GM18861 (cell line): Measurements from ENCODE around the gene MMGT1.

Experiments used
- ATAC-seq: cut with Tn5 transposase; IDR thresholded peaks from one replicate; pipeline ENCODE4 v1.9.1; 2021; ENCODE audit not compliant: unreplicated experiment

Gene MMGT1

GRCh38 chrX:135973548-135974278 lies at the start of gene MMGT1:
Gene MMGT1, minus strand, starts transcription at chrX:135973988. Its CDS starts 313 bp downstream, at chrX:135973675.
- peak; percentile 62 for ATAC-seq

GRCh38 chrX:136021903-136022302 lies 48.1 kb upstream of the MMGT1 start:
- no peak for ATAC-seq

- peak; percentile 85 for ATAC-seq
Measured at GRCh38 chrX:136021160-136021559, 47.4 kb upstream of the MMGT1 start.

- ATAC-seq, result no peak
Measured at GRCh38 chrX:136019226-136019625, 45.4 kb upstream of the MMGT1 start.

DNA sequence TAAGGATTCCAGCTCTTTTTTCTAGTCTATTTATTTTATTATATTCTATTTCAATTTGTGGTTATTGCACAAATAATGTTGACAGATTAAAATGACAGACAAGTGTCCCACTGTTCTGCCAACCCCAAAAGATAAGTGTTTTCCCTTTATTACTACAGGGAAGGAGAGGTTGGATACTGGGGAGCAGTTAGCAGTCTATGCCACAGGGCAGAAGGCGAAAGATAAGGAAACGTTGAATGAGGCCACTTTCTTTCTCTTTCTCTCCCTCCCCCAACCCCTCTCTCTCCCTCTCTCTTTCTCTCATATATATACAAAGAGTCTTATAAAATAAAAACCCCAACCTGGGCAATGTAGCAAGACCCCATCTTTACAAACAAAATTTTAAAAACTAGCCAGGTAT lies 43.1 kb upstream of the MMGT1 start:
- ATAC-seq, result no peak

- no peak for ATAC-seq
Measured at GRCh38 chrX:136015016-136015415, 41.2 kb upstream of the MMGT1 start.

- no peak for ATAC-seq
Measured at GRCh38 chrX:135988245-135988644, 14.5 kb upstream of the MMGT1 start.

DNA sequence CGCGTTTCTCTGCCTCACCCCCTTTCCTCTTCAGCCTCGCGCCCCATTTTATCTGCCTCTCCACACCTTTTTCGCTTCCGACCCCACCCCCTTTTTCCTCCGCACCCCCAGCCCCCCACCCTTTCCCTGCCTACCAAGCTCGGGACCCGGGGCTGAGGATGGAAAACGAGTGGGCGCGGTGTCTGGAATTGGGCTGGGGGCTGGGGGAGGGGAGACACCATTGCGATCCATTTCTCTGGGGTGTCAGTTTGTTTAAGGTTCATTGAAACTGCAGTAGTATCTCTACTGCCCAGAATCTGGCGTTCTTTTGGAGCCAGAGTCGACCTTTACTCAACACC lies 12.2 kb upstream of the MMGT1 start:
- no peak for ATAC-seq

DNA sequence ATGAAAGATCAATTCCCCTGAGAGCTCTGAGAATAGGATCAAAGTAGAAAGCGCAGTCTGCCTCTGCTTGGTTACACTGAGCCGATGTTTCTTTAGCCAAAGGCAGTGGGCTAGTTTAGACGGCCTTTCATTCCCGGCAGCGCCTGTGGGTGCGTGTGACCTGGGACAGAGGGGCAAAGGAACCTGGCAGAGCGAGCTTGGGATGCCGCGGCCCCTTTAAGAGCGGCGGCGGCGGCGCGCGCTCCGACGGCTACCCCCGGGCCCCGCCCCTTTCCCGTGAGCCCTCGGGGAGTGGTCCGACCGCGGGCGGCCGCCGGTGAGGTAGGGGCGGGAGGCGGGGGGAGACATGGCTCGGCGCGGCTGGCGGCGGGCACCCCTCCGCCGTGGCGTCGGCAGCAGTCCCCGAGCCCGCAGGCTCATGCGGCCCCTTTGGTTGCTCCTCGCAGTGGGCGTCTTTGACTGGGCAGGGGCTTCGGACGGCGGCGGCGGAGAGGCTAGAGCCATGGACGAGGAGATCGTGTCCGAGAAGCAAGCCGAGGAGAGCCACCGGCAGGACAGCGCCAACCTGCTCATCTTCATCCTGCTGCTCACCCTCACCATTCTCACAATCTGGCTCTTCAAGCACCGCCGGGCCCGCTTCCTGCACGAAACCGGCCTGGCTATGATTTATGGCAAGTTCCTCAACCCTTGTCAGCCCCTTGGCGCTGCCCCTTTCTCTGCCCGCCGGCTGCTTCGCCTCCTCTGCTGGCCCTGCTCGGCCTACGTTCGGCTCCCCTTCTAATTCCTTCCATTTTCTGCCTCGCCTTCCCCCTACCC lies 11.6 kb upstream of the MMGT1 start, which contains the start of gene SLC9A6:
Gene SLC9A6 (plus strand): TSS at position 279 of the 816 bp plus-strand sequence. CDS start 224 bp downstream, at position 503.
- ATAC-seq, result peak; percentile 75

- peak; percentile 23 for ATAC-seq
Measured at GRCh38 chrX:135984791-135985156, 11.0 kb upstream of the MMGT1 start.

DNA sequence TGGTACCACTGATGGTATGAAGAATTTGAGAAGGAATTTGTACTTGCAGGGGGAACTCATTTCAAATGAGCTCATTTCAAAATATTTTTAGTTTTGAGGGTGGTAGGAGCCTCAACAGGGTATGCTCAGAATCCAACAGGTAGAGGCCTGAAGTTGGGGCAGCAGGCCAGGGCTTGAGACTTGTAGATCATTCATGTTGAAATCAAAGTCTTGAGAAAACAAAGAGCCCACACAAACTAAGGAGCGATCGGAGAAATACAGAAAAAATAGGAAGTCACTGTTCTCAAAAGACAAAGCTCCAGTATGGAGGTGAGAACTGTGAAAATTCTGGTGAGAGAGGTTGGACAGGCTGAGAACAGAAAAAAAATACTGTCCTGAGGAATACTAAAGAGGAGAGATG lies 10.5 kb upstream of the MMGT1 start:
- ATAC-seq, result no peak

DNA sequence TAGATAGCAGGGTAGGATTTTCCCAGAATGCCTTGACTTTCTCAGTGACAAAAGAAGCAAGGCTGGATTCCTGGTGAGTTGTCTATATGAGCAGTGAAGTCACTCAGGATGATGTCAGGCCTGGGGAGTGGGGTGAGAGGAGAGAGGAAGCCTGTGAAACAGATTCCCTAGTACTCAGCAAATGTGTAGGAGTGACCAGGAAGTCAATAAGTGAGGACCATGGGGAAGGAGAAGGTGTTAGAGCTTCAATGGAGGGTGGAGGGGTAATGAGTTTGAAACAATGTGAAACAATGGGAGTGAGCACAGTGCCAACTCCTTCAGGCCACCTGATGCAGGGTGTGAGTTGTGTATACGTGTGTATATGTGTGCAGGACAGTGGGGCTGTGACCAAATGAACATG lies 9.1 kb upstream of the MMGT1 start:
- ATAC-seq, result no peak

- no peak for ATAC-seq
Measured at GRCh38 chrX:135981668-135982067, 7.9 kb upstream of the MMGT1 start.

DNA sequence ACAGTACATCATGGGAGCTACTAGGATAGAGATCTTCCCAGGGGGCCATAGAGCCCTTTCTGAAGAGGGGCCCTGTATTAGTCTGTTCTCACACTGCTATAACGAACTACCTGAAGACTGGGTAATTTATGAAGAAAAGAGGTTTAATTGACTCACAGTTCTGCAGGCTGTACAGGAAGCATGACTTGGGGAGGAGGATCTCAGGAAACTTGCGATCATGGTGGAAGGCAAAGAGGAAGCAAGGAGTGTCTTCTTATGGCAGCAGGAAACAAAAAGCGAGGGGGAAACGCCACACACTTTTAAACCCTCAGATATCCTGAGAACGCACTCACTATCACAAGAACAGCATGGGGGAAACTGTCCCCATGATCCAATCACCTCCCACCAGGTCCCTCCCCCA lies 7.2 kb upstream of the MMGT1 start:
- ATAC-seq, result no peak

DNA sequence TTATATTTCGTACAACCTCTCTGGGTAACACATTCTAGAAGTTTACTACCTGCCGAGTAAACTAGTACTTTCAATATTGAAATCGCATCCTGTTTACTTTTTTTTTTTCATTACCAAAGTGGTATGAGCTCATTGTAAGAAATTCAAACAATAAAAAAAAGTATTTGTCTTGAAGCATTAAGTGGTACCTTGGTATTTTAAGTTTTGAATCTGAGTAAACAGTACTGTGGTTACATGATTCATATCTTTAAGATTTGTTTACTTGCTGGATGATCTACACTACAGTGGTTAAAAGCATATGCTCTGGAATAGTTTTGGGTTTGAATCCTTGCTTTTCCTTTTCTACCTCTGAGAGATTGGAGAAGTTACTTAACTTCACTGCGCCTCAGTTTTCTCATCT lies 3.8 kb upstream of the MMGT1 start:
- no peak for ATAC-seq

DNA sequence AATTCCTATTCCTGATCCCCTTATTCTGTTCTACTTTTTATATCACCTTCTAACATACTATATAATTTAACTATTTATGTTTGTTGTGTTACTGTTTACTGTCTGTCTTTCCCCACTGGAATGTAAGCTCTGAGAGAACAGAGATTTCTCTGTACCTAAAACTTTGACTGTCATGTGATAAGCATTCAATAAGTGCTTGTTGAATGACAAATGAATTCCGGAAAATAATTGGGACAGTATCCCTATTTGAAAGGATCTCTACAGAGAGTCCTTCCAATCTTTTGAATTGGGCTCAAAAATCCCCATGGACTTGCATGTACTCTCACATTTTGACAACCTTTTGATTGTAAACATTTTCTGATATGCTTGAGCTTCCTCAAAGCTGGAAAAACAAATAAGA lies 1.6 kb upstream of the MMGT1 start:
- ATAC-seq, result no peak

DNA sequence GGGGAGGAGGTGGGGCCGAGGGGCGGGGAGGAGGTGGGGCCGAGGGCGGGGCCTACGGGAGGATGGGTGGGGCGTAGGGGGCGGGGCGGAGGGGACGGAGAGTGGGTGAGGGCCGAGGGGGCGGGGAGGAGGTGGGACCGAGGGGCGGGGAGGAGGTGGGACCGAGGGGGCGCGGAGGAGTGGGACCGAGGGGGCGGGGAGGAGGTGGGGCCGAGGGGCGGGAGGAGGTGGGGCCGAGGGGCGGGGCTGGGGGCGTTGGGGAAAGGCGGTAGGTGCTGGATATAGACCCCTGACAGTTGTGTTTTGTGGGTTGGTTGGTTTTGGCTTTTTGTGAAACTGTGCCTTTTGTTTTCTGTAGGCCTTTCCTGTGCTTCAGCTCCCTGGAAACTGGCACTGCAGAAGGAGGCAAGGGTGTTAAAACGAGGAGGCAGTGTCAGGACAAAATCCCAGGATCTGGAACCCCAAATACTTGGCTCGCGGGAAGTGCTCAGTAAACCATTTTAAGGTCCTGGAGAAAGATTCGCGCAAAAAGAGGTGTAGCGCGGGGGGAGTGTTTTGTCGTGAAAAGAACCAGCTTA lies 580 bp upstream of the MMGT1 start:
- ATAC-seq, result no peak

DNA sequence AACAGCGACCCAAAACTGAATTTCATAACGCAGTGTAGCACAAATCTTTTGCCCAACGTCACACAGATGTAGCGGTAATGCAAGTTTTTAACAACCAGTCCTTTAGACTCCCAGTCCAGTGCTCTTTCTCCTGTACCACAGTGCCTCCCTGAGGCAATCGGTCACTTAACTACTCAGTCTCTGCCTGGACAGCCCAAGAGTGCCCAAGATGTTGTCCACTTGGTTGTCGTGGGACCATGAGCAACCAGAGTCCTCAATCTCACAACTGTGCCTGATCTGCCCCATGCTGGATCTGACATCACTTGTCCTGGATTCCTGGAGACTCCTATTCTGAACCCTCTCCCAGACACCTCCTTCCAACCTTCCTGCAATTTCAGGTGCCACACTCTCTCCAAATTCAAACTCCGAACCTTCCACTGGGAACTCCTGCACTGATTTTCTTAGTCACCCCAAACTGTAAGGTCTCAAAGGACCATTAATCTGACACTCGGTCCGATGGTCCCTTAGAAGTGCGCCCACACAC lies 702 bp downstream of the MMGT1 start:
- ATAC-seq, result peak; percentile 29

DNA sequence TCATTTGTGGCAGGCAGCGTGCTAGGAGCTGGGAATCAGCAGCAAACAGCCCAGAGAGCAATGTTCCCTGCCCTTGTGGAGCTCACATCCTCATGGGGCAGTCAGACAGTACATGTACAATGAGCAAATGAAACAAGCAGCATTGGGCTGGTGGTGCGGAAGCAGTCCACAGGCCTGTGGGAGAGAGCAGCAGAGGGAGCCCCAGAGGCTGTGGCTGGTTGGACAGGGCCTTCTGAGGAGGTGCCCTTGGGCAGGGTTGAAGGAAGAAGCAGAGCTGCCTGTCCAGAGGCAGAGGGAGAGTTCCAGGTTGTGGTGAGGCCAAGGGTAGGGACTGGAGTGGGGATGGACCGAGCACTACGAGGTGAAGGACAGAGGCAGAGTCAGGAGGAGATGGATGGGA lies 22.5 kb downstream of the MMGT1 start:
- ATAC-seq, result no peak

DNA sequence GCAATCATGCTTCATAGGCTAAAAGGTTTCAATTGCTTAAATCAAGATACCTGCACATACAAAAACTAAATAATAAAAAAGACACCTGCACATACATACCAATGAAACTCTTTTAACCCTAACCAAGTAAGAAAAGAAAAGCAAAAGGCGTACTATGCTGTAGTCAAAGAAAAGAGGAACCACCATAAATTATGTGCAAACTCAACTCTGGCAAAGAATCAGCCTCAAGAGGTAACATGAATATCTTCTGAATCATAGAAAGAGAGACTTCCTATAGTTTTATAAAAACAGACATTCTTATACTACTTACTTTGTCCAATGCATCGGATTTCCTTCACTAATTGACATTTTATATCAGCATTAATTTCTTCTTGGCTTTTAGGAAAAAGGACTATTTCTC lies 29.3 kb downstream of the MMGT1 start:
- no peak for ATAC-seq

DNA sequence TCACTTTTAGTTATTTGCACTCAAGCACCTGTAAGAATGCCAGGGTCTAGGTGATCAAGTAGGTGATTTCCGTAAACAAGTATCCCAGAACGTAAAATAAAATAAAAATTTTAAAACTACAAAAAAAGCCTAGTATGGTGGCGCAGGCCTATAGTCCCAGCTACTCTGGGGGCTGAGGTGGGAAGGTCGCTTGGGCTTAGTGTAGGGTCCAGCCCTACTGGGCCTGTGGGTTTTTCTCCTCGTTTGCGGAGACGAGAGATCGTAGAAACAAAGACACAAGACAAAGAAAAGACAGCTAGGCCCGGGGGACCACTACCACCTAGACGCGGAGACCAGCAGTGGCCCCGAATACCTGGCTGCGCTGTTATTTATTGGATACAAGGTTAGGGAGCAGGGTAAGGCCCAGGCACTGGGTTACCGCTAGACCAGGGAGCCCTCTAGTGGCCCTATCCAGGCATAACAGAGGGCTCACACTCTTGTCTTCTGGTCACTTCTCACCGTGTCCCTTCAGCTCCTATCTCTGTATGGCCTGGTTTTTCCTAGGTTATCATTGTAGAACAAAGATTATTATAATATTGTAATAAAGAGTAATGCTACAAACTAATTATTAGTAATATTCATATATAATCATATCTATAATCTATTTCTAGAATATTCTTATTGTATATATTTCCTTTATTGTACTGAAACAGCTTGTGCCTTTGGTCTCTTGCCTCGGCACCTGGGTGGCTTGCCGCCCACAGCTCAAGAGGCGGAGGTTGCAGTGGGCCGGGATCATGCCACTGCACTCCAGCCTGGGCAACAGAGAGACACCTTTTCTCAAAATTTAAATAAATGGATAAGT lies 41.9 kb downstream of the MMGT1 start:
- ATAC-seq, result peak; percentile 59
